Upper lobe of right lung (tissue), 1 donor: Measurements from ENCODE around the gene C1QTNF8. TPM values are rescaled to one million over a fixed set of nuclear protein-coding genes. Genes with fewer than 3 reads are reported as not detected.

ENCODE experiments used
- ATAC-seq: fragments of 200-7000 bp; cut with Tn5 transposase; one replicate; pipeline ENCODE4 v1.9.1; 2020; ENCODE audit warnings: mild to moderate bottlenecking, moderate library complexity
- DNase-seq: peaks from one replicate; pipeline ENCODE4 v3.0.0-alpha.2; 2020
- H3K27ac ChIP-seq: fragments of 200-600 bp; one replicate; pipeline ENCODE4 v1.8.0; 2022
- H3K27me3 ChIP-seq: fragments of 200-600 bp; one replicate; pipeline ENCODE4 v1.8.0; 2022; ENCODE audit warnings: mild to moderate bottlenecking
- H3K36me3 ChIP-seq: fragments of 200-600 bp; one replicate; pipeline ENCODE4 v1.8.0; 2022
- H3K4me1 ChIP-seq: fragments of 200-600 bp; one replicate; pipeline ENCODE4 v1.8.0; 2022
- H3K4me3 ChIP-seq: fragments of 200-600 bp; one replicate; pipeline ENCODE4 v1.8.0; 2022; ENCODE audit warnings: mild to moderate bottlenecking
- H3K9me3 ChIP-seq: fragments of 200-600 bp; one replicate; pipeline ENCODE4 v1.8.0; 2022
- CTCF ChIP-seq: fragments of 200-600 bp; IDR thresholded peaks from one replicate; pipeline ENCODE4 v1.8.0; 2022; ENCODE audit warnings: antibody characterized with exemption
- intact Hi-C: fragments of 100-400 bp; cut with DNase I; formaldehyde crosslinking; loops from one replicate; pipeline ENCODE4 v1.11.0; 2022
- total RNA-seq: library from RNA; stranded (reverse); fragmentation: NEBNext Ultra II Directional; extraction: Animal tissue kit (Norgen Biotek cat#: 25700); gene quantifications from one replicate; pipeline ENCODE4 v1.2.1, GENCODE V29; 2021
- donor health status: DM: no; HTN: yes; CAD: no; lungs with severe emphysema.

Gene C1QTNF8
- total RNA-seq, 1 donor from 2014 or later, result not detected

DNA sequence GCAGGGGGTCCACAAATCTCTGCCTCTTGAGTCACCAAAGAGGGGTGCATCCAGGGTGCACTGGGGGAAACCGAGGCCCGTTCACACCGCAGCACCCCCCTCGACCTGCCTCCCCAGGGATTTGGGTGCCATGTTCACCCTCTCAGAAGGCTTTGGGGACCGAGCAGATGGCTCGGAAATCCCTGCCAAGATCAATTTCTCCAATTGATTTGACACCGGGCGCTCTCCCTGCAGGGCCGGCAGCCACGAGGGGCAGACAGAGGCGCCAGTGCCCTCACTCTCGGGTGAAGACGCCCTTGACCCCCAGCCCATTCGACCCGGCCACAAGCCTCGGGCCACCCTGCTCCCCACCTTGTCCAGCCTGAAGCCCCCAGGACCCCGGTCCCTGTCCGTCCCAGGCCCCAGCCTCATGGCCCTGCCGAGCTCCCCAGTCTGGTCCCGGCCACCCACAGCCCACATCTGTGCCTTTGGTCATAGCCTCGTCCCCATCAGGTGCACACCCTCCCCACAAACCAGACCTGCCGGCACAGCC is 14.2 kb downstream of the C1QTNF8 start:
- no peaks in the 10 kb centered on the region for H3K36me3 ChIP-seq
- H3K27me3 ChIP-seq, result peaks cover 63% of the 10 kb centered on the region
- H3K27ac ChIP-seq, result no peak overlapping the region
- H3K4me3 ChIP-seq, result no peak overlapping the region
- H3K9me3 ChIP-seq, result no peaks in the 10 kb centered on the region
- TF ChIP-seq CTCF, result no peak
- no peak for DNase-seq
- intact Hi-C loops, result no loop called here
- ATAC-seq, result no peak
- H3K4me1 ChIP-seq, result no peaks in the 10 kb centered on the region

DNA sequence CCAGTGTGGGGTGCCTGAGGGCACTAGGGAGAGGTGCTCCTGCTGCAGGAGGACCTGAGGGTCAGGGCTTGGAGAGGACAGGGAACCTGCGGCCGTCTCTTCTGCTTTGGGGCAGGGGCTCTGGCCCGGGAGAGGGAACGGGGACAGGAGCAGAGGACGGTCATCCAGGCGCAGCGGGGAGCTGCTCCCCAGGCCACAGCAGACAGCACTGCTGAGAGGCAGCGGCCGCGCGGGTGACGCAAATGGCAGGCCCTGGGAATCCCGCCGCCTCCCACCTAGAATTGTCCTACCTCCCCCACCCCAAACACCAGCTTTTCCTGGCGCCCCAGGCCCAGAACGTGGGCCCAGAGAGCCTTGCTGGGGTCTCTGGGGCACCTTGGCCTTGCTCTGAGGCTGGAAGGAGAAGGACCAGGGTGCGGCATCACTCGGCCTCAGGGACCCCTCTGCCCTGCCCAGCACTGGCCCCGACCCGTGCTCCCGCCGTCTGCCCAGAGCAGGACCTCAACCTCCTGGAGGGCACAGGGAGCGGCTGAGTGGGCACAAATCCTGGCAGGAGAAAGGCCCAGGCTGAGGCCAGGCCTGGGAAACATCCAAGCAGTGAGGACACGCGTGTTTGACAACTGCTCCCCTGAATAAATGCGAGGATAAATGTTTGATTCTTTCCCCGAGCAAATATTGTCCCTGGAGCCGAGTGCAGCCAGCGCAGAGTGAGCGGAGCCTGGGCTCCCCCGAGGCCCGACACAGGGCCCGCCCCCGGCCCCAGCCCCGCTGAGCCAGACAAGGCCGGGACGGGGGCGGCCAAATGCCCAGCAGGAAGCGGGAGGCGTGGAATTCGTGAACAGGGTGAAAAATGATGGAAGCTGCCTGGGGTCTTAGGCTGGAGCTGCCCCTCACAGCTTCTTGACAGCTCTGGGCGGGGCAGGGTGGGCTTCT is 15.0 kb downstream of the C1QTNF8 start:
- intact Hi-C loops, result no loop called here
- DNase-seq, result no peak
- Histone ChIP-seq H3K4me1 (no peaks in the 10 kb centered on the region), H3K36me3 (no peaks in the 10 kb centered on the region), H3K27me3 (peaks cover 61% of the 10 kb centered on the region), H3K4me3 (no peak overlapping the region), H3K27ac (no peak overlapping the region), H3K9me3 (no peaks in the 10 kb centered on the region)
- no peak for TF ChIP-seq CTCF
- ATAC-seq, result no peak

DNA sequence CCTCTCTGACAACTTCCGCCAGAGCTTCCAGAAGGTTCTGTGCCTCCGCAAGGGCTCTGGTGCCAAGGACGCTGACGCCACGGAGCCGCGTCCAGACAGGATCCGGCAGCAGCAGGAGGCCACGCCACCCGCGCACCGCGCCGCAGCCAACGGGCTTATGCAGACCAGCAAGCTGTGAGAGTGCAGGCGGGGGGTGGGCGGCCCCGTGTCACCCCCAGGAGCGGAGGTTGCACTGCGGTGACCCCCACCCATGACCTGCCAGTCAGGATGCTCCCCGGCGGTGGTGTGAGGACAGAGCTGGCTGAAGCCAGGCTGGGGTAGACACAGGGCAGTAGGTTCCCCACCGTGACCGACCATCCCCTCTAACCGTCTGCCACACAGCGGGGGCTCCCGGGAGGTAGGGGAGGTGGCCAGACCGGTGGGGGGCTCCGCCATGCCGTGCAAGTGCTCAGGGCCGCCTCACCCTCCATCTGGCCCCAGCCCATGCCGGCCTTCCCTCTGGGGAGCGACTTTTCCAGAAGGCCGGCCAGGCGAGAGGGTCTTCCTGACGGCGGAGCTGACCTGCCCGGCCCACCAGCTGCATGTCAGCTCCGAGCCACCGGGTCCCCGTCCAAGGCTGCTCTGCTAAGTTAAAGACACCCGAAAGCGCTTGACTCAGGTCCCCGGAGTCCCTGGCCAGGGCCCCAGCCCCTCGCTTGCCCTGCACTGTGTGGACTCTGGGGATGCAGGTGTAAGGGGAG is 16.1 kb downstream of the C1QTNF8 start:
- no peak for TF ChIP-seq CTCF
- no peak overlapping the region for H3K4me3 ChIP-seq
- intact Hi-C loops, result no loop called here
- H3K9me3 ChIP-seq, result no peaks in the 10 kb centered on the region
- DNase-seq, result no peak
- no peaks in the 10 kb centered on the region for H3K4me1 ChIP-seq
- no peak overlapping the region for H3K27ac ChIP-seq
- no peak for ATAC-seq
- no peaks in the 10 kb centered on the region for H3K36me3 ChIP-seq
- peaks cover 54% of the 10 kb centered on the region for H3K27me3 ChIP-seq

- ATAC-seq, result no peak
- Histone ChIP-seq H3K4me3 (no peak overlapping the region), H3K4me1 (no peaks in the 10 kb centered on the region), H3K27me3 (peaks cover 52% of the 10 kb centered on the region), H3K36me3 (no peaks in the 10 kb centered on the region), H3K9me3 (no peaks in the 10 kb centered on the region), H3K27ac (no peak overlapping the region)
- no peak for TF ChIP-seq CTCF
- intact Hi-C loops, result no loop called here
- no peak for DNase-seq
These were observed 16.7 kb downstream of the C1QTNF8 start for GRCh38 chr16:1079341-1079740.

DNA sequence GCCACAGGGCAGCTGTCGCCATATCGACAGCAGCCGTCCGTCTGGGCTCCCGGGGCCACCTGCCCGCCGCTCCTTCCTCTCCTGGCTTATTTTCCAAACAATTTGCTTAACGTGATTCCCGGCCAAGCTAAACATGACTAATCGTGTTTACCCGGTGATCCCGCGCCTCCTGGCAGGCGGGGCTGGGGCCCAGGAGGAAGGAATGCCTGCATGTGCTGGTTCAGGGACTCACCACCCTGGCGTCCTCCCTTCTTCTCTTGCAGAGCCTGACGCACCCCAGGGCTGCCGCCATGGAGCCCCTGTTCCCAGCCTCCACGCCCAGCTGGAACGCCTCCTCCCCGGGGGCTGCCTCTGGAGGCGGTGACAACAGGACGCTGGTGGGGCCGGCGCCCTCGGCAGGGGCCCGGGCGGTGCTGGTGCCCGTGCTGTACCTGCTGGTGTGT is 17.4 kb downstream of the C1QTNF8 start:
- H3K27ac ChIP-seq, result no peak overlapping the region
- H3K4me3 ChIP-seq, result no peak overlapping the region
- TF ChIP-seq CTCF, result no peak
- intact Hi-C loops, result no loop called here
- H3K4me1 ChIP-seq, result no peaks in the 10 kb centered on the region
- H3K27me3 ChIP-seq, result peaks cover 50% of the 10 kb centered on the region
- no peaks in the 10 kb centered on the region for H3K9me3 ChIP-seq
- DNase-seq (peak; percentile 76), ATAC-seq (peak; percentile 67)
- no peaks in the 10 kb centered on the region for H3K36me3 ChIP-seq
